A549 (cell line): ENCODE measurements around the gene ZBTB22. TPM values are rescaled to one million over a fixed set of nuclear protein-coding genes. Genes with fewer than 3 reads are reported as not detected.
A peak's percentile ranks its signal among the peaks of the same experiment; 100 is the strongest.

Experiments
- ATAC-seq, 2 experiments: fragments of 200-7000 bp in 1 of 2; fragments of >200 bp in 1 of 2; cut with Nextera tagmentation in 1 of 2; cut with Tn5 transposase in 1 of 2; 3 replicates each; pipeline versions ENCODE4 v1.8.0 to v1.9.1; 2018 to 2020; ENCODE audit warnings: mild to moderate bottlenecking in 1 of 2, moderate library complexity in 1 of 2
- CTCF ChIA-PET: fragments of 300-600 bp; sonication (Branson Sonifier 250); formaldehyde crosslinking; extraction: SDS; loops from one replicate; lab custom pipeline; 2021; ENCODE audit warnings: antibody characterized with exemption, inconsistent platforms; lab: Yijun Ruan, JAX
- POLR2A ChIA-PET: fragments of 350-600 bp; formaldehyde crosslinking; extraction: SDS; loops from one replicate; lab custom pipeline; 2021; ENCODE audit warnings: antibody characterized with exemption, inconsistent platforms; lab: Yijun Ruan, JAX
- DNase-seq, 2 experiments: peaks; one replicate each; pipeline versions ENCODE4 v3.0.0 to v3.0.0-alpha.2; 2011 to 2016; ENCODE audit warnings: low read depth in 1 of 2, low spot score in 1 of 2
- FAIRE-seq: peaks from 2 replicates; lab custom pipeline; 2011; peaks lifted over from hg19 to GRCh38; lab: Jason Lieb, UNC
- H3K27ac ChIP-seq, 2 experiments: fragments of >200 bp; sonication (Bioruptor Twin); formaldehyde crosslinking; 3 replicates each; pipeline ENCODE4 v1.5.1; 2016 to 2017
- H3K4me1 ChIP-seq: fragments of >200 bp; sonication (Bioruptor Twin); formaldehyde crosslinking; 3 replicates; pipeline ENCODE4 v1.6.1; 2016
- H3K4me2 ChIP-seq: fragments of >200 bp; sonication (Bioruptor Twin); formaldehyde crosslinking; 3 replicates; pipeline ENCODE4 v1.6.1; 2016
- H3K4me3 ChIP-seq: fragments of >200 bp; sonication (Bioruptor Twin); formaldehyde crosslinking; 3 replicates; pipeline ENCODE4 v1.5.1; 2016
- H3K9me3 ChIP-seq: fragments of >200 bp; sonication (Bioruptor Twin); formaldehyde crosslinking; 3 replicates; pipeline ENCODE4 v1.6.1; 2016
- CBX2 ChIP-seq: fragments of 200-600 bp; sonication (generic); IDR thresholded peaks from 2 replicates; pipeline ENCODE4 v1.6.1; 2016; ENCODE audit warnings: low read depth, mild to moderate bottlenecking, borderline replicate concordance
- CHD4 ChIP-seq: fragments of 200-600 bp; sonication (generic); IDR thresholded peaks from 2 replicates; pipeline ENCODE4 v1.6.1; 2016; ENCODE audit warnings: antibody characterized with exemption, mild to moderate bottlenecking, borderline replicate concordance
- EHF ChIP-seq: fragments of 250-450 bp; sonication (Bioruptor Pico); IDR thresholded peaks from 2 replicates; pipeline ENCODE4 v1.5.0; 2020; ENCODE audit warnings: mild to moderate bottlenecking
- FOSL2 ChIP-seq, 2 experiments: fragments of 450-650 bp in 1 of 2; fragments of >200 bp in 1 of 2; sonication (Bioruptor Twin) in 1 of 2; formaldehyde crosslinking; IDR thresholded peaks; 2 replicates each; pipeline versions ENCODE4 v1.5.0 to v1.6.1; 2016 to 2020; ENCODE audit warnings: mild to moderate bottlenecking in 1 of 2, moderate library complexity in 1 of 2
- FOXS1 ChIP-seq: fragments of 250-450 bp; sonication (Bioruptor Pico); IDR thresholded peaks from 2 replicates; pipeline ENCODE4 v1.5.0; 2020; ENCODE audit warnings: mild to moderate bottlenecking, moderate library complexity
- GATA3 ChIP-seq: IDR thresholded peaks from 2 replicates; pipeline ENCODE4 v1.6.1; 2012; ENCODE audit warnings: borderline replicate concordance
- JUN ChIP-seq, 2 experiments: fragments of >200 bp; sonication (Bioruptor Twin); formaldehyde crosslinking; IDR thresholded peaks; 2 replicates in 1 of 2; 3 replicates in 1 of 2; pipeline ENCODE4 v1.6.1; 2016 to 2017
- KDM1A ChIP-seq: fragments of 200-600 bp; sonication (generic); IDR thresholded peaks from 2 replicates; pipeline ENCODE4 v1.6.1; 2016; ENCODE audit warnings: low read depth, mild to moderate bottlenecking
- MAZ ChIP-seq: fragments of 150-350 bp; IDR thresholded peaks from 2 replicates; pipeline ENCODE4 v1.6.1; 2014; ENCODE audit warnings: antibody characterized with exemption, low read depth, low read length, borderline replicate concordance
- POLR2AphosphoS2 ChIP-seq: conservative IDR thresholded peaks from 2 replicates; pipeline ENCODE4 v1.6.1; 2012; ENCODE audit warnings: low read length, improper control_type of control experiment, inconsistent platforms
- RAD21 ChIP-seq, 2 experiments: fragments of >200 bp in 1 of 2; sonication (Bioruptor Twin) in 1 of 2; formaldehyde crosslinking in 1 of 2; IDR thresholded peaks in 1 of 2; conservative IDR thresholded peaks in 1 of 2; 2 replicates in 1 of 2; 3 replicates in 1 of 2; pipeline ENCODE4 v1.6.1; 2012 to 2018; ENCODE audit warnings: inconsistent platforms in 1 of 2
- RARB ChIP-seq: fragments of 250-450 bp; sonication (Bioruptor Pico); IDR thresholded peaks from 2 replicates; pipeline ENCODE4 v1.8.0; 2021; ENCODE audit warnings: mild to moderate bottlenecking, moderate library complexity
- RCOR1 ChIP-seq: fragments of 150-350 bp; IDR thresholded peaks from 2 replicates; pipeline ENCODE4 v1.6.1; 2014; ENCODE audit warnings: antibody characterized with exemption, low read length, low read depth
- RFX5 ChIP-seq: fragments of 450-650 bp; IDR thresholded peaks from 2 replicates; pipeline ENCODE4 v1.7.1; 2014; ENCODE audit warnings: antibody characterized with exemption, mild to moderate bottlenecking, moderate library complexity
- SMC3 ChIP-seq: fragments of >200 bp; sonication (Bioruptor Twin); formaldehyde crosslinking; IDR thresholded peaks from 3 replicates; pipeline ENCODE4 v1.6.1; 2018; ENCODE audit warnings: inconsistent platforms
- TP53 ChIP-seq: fragments of 250-450 bp; sonication (Bioruptor Pico); IDR thresholded peaks from 2 replicates; pipeline ENCODE4 v1.5.0; 2021; ENCODE audit warnings: mild to moderate bottlenecking, moderate library complexity
- ZNF302 ChIP-seq: fragments of 250-450 bp; sonication (Bioruptor Pico); IDR thresholded peaks from 2 replicates; pipeline ENCODE4 v1.9.0; 2021; ENCODE audit warnings: inconsistent platforms, mild to moderate bottlenecking, moderate library complexity
- WGBS: methylation state at CpG from one replicate; pipeline ENCODE4 v1.1.6; 2017; ENCODE audit errors: missing lambda C conversion rate; 5-methylcytosine and 5-hydroxymethylcytosine counted together
- polyA minus RNA-seq: library from RNA; depleted of rRNA, polyadenylated mRNA; stranded (reverse); fragments of >200 nt; gene quantifications from 2 replicates; pipeline ENCODE4 v1.2.3, GENCODE V29; 2011; rRNA and poly(A)+ RNA removed
- polyA plus RNA-seq, 4 experiments: library from polyadenylated mRNA; depleted of rRNA in 3 of 4; stranded (reverse); fragments of >200 nt; fragmentation: RNase III in 1 of 4; extraction: RNeasy Plus Mini Kit Qiagen cat#74134 plus additional on column Dnase treatment in 1 of 4; gene quantifications; 2 replicates in 3 of 4; 3 replicates in 1 of 4; pipeline ENCODE4 v1.2.3, GENCODE V29; 2011 to 2017
- TF ChIP-seq, protein P1 (sequence below): IDR thresholded peaks from 2 replicates; pipeline ENCODE4 v1.6.1; 2012
- TF ChIP-seq, protein P2 (sequence below): fragments of 200-600 bp; sonication (generic); IDR thresholded peaks from 2 replicates; pipeline ENCODE4 v1.6.1; 2016; ENCODE audit warnings: antibody characterized with exemption, mild to moderate bottlenecking, moderate library complexity
- TF ChIP-seq, protein P3 (sequence below): fragments of 250-450 bp; sonication (Bioruptor Pico); IDR thresholded peaks from 2 replicates; pipeline ENCODE4 v1.5.0; 2021; ENCODE audit warnings: mild to moderate bottlenecking, moderate library complexity, borderline replicate concordance
- TF ChIP-seq, protein P4 (sequence below): fragments of >200 bp; sonication (Bioruptor Twin); formaldehyde crosslinking; IDR thresholded peaks from 3 replicates; pipeline ENCODE4 v1.5.1; 2016

The ZBTB22 gene, protein sequence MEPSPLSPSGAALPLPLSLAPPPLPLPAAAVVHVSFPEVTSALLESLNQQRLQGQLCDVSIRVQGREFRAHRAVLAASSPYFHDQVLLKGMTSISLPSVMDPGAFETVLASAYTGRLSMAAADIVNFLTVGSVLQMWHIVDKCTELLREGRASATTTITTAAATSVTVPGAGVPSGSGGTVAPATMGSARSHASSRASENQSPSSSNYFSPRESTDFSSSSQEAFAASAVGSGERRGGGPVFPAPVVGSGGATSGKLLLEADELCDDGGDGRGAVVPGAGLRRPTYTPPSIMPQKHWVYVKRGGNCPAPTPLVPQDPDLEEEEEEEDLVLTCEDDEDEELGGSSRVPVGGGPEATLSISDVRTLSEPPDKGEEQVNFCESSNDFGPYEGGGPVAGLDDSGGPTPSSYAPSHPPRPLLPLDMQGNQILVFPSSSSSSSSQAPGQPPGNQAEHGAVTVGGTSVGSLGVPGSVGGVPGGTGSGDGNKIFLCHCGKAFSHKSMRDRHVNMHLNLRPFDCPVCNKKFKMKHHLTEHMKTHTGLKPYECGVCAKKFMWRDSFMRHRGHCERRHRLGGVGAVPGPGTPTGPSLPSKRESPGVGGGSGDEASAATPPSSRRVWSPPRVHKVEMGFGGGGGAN
- polyA plus RNA-seq (2011; rRNA removed) (3.2 and 4.2 TPM in 2 replicates), polyA plus RNA-seq (2017; fragmentation: RNase III; extraction: RNeasy Plus Mini Kit Qiagen cat#74134 plus additional on column Dnase treatment) (5.1 to 8.4 TPM (median 8.3 TPM) in 3 replicates), polyA minus RNA-seq (10.9 and 11.5 TPM in 2 replicates)
- 4.4 and 5.3 TPM in 2 replicates for polyA plus RNA-seq (2012; cell fraction: cytosol; rRNA removed)
- 6.0 TPM in 2 replicates for polyA plus RNA-seq (2012; cell fraction: nucleus; rRNA removed)

DNA sequence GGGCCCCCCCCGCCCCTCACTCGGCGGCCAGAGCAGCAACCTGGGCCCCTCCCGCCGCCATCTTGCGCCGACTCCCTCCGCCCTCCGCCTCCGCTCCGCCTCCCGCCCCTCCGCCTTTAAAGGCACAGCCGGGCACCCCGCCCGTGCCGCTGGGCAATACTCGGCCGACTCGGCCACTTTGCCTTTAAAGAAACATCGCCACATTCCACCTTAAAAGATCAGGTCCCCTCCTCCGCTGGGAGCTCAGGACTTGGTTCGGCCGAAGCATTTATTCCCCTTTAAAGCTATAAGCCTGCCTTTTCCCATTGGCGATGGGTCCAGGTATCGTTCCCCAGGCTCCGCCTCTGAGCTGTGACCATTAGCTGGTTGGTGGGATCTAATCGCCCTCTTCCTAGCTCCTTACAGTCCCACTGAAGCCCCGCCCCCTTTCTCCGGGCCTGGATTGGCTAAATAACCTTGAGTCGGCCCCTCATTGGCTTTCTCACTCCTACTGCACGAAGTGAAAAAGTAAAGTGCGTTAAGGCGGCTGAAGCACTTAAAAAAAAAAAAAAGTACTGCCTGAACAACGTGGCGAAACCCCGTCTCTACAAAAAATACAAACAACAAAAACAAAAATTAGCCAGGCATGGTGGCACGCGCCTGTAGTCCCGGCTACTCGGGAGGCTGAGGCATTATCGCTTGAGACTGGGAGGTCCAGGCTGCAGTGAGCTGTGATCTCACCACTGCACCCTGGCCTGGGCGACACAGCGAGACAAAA lies at the start of gene ZBTB22:
ZBTB22 (minus strand) TSS at position 76 of the 757 bp plus-strand sequence. CDS start 828 bp downstream, outside the sequence.
- DNase-seq (peak; percentile 86 to 97), FAIRE-seq (no peak), ATAC-seq (peak; percentile 65 to 82)
- H3K4me3 ChIP-seq = peak within 1 kb of the TSS; percentile 41
- H3K4me2 ChIP-seq = peak within 1 kb of the TSS; percentile 82
- TF ChIP-seq RFX5 (peak; percentile 43; the same call in 1 of the 2 replicates), JUN (IDR thresholded peaks at IDR 0.05) (0 out of 5 replicates have a peak, but pooled peaks of 1 of the 2 experiments have one; percentile 27), RARB (no peak)
- TF ChIP-seq, protein P1, sequence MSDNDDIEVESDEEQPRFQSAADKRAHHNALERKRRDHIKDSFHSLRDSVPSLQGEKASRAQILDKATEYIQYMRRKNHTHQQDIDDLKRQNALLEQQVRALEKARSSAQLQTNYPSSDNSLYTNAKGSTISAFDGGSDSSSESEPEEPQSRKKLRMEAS = peak; percentile 47
- 1% methylated on average over 22 of the region's 44 CpGs for WGBS
- CTCF ChIA-PET = interaction anchor here (1.0 to 3.5 kb wide), 4 partner anchors 17 to 27 kb away, joined by 3 to 8 read pairs (median 4); no protein-coding TSS in a partner anchor
- POLR2A ChIA-PET = interaction anchor here (0.5 to 1.6 kb wide), 12 partner anchors 8 to 346 kb away, joined by 3 to 14 read pairs (median 6); partner anchors contain the start of genes B3GALT4, PFDN6, RPS18 and VPS52
- peaks cover 42% of the 10 kb centered on the region for H3K4me1 ChIP-seq
- H3K9me3 ChIP-seq = no peaks in the 10 kb centered on the region
- H3K27ac ChIP-seq = peak within 1 kb of the TSS; percentile 69 to 91

DNA sequence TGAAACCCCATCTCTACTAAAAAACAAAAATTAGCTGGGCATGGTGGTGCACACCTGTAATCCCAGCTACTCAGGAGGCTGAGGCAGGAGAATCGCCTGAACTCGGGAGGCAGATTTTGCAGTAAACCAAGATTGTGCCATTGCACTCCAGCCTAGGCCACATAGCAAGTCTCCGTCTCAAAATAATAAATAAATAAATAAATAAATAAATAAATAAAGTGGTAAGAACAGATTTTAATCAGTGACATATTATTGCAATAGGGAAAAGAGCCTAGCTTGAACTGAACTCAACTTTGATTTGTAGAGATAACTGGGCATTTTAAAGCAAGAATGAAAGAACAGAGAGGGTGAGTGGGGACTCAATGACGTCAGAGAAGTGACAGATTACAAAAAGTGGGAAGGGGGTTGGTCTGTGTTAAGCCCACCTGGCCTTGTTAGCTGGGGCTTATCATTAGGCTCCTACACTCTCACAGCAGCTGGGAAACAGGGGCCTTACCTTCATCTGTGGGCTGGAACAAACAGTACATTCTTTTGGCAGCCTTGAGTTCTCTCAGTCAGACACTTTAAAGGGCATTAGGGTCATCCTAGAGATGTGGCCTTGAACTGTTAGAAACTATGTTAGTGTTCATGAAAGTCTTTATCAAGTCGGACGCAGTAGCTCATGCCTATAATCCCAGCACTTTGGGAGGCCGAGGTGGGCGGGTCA lies 49.6 kb upstream of the ZBTB22 start:
- no peak overlapping the region for H3K4me3 ChIP-seq
- no peaks in the 10 kb centered on the region for H3K9me3 ChIP-seq
- FAIRE-seq = no peak
- POLR2A ChIA-PET = no interaction called here
- 61% methylated on average over 4 of the region's 8 CpGs for WGBS
- no peak overlapping the region for H3K27ac ChIP-seq
- CTCF ChIA-PET = interaction anchor here (1.0 kb wide), 1 partner anchor 22 kb away, joined by 7 read pairs; no protein-coding TSS in a partner anchor
- H3K4me1 ChIP-seq = no peaks in the 10 kb centered on the region
- DNase-seq = no peak
- TF ChIP-seq CHD4 = no peak
- no peak for TF ChIP-seq TP53 (CRISPR knock-in tag)
- no peak for TF ChIP-seq ZNF302 (CRISPR knock-in tag)
- TF ChIP-seq FOSL2 (IDR thresholded peaks at IDR 0.05) = no peak
- TF ChIP-seq FOSL2 (CRISPR knock-in tag; IDR thresholded peaks at IDR 0.05) = no peak
- TF ChIP-seq FOXS1 (CRISPR knock-in tag) = no peak
- TF ChIP-seq EHF (CRISPR knock-in tag) = no peak
- no peak for TF ChIP-seq MAZ
- no peak for TF ChIP-seq POLR2AphosphoS2
- no peak for TF ChIP-seq RARB
- no peak for TF ChIP-seq RFX5
- TF ChIP-seq SMC3 = no peak
- TF ChIP-seq CBX2 = no peak
- TF ChIP-seq RAD21 (conservative IDR thresholded peaks at IDR 0.05 in 1 of 2, IDR thresholded peaks at IDR 0.05 in 1 of 2) = no peak
- TF ChIP-seq, protein P2, sequence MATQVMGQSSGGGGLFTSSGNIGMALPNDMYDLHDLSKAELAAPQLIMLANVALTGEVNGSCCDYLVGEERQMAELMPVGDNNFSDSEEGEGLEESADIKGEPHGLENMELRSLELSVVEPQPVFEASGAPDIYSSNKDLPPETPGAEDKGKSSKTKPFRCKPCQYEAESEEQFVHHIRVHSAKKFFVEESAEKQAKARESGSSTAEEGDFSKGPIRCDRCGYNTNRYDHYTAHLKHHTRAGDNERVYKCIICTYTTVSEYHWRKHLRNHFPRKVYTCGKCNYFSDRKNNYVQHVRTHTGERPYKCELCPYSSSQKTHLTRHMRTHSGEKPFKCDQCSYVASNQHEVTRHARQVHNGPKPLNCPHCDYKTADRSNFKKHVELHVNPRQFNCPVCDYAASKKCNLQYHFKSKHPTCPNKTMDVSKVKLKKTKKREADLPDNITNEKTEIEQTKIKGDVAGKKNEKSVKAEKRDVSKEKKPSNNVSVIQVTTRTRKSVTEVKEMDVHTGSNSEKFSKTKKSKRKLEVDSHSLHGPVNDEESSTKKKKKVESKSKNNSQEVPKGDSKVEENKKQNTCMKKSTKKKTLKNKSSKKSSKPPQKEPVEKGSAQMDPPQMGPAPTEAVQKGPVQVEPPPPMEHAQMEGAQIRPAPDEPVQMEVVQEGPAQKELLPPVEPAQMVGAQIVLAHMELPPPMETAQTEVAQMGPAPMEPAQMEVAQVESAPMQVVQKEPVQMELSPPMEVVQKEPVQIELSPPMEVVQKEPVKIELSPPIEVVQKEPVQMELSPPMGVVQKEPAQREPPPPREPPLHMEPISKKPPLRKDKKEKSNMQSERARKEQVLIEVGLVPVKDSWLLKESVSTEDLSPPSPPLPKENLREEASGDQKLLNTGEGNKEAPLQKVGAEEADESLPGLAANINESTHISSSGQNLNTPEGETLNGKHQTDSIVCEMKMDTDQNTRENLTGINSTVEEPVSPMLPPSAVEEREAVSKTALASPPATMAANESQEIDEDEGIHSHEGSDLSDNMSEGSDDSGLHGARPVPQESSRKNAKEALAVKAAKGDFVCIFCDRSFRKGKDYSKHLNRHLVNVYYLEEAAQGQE = no peak
- TF ChIP-seq, protein P3, sequence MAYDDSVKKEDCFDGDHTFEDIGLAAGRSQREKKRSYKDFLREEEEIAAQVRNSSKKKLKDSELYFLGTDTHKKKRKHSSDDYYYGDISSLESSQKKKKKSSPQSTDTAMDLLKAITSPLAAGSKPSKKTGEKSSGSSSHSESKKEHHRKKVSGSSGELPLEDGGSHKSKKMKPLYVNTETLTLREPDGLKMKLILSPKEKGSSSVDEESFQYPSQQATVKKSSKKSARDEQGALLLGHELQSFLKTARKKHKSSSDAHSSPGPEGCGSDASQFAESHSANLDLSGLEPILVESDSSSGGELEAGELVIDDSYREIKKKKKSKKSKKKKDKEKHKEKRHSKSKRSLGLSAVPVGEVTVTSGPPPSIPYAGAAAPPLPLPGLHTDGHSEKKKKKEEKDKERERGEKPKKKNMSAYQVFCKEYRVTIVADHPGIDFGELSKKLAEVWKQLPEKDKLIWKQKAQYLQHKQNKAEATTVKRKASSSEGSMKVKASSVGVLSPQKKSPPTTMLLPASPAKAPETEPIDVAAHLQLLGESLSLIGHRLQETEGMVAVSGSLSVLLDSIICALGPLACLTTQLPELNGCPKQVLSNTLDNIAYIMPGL = no peak
- TF ChIP-seq, protein P4, sequence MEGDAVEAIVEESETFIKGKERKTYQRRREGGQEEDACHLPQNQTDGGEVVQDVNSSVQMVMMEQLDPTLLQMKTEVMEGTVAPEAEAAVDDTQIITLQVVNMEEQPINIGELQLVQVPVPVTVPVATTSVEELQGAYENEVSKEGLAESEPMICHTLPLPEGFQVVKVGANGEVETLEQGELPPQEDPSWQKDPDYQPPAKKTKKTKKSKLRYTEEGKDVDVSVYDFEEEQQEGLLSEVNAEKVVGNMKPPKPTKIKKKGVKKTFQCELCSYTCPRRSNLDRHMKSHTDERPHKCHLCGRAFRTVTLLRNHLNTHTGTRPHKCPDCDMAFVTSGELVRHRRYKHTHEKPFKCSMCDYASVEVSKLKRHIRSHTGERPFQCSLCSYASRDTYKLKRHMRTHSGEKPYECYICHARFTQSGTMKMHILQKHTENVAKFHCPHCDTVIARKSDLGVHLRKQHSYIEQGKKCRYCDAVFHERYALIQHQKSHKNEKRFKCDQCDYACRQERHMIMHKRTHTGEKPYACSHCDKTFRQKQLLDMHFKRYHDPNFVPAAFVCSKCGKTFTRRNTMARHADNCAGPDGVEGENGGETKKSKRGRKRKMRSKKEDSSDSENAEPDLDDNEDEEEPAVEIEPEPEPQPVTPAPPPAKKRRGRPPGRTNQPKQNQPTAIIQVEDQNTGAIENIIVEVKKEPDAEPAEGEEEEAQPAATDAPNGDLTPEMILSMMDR = no peak
- no peak for TF ChIP-seq RCOR1
- no peak for TF ChIP-seq GATA3
- TF ChIP-seq KDM1A = no peak
- no peak overlapping the region for H3K4me2 ChIP-seq
- ATAC-seq = no peak
